ENCODE results near the gene ZDHHC20. TPM values are rescaled to one million over a fixed set of nuclear protein-coding genes. Genes with fewer than 3 reads are reported as not detected.
"Not testable (repeated sequence)": the region's sequence is repeated elsewhere in the genome, so short reads cannot be mapped to it uniquely, and the experiment has no call there.

Gene ZDHHC20
- total RNA-seq, 2 experiments from 2014 or later: 46.1 to 50.9 TPM

- H3K27me3 Mint-ChIP-seq: no peaks in the 10 kb centered on the region
- POLR2A ChIA-PET: no interaction called here
- peaks cover 44% of the 10 kb centered on the region for H3K36me3 Mint-ChIP-seq (ENCODE audit: low read depth)
- peaks cover 7% of the 10 kb centered on the region for H3K9me3 Mint-ChIP-seq
- H3K27ac Mint-ChIP-seq: no peak overlapping the region
- intact Hi-C loops (cut with micrococcal nuclease): no loop called here
- no peaks in the 10 kb centered on the region for H3K4me1 Mint-ChIP-seq (ENCODE audit: low read depth)
- no peak for TF ChIP-seq CTCF (IDR thresholded peaks at IDR 0.05)
- CTCF ChIA-PET: no interaction called here
- no peak for ATAC-seq
- no peak for DNase-seq
- H3K4me3 Mint-ChIP-seq: no peak overlapping the region
Observed at GRCh38 chr13:21413013-21413412, 46.1 kb downstream of the ZDHHC20 start.

DNA sequence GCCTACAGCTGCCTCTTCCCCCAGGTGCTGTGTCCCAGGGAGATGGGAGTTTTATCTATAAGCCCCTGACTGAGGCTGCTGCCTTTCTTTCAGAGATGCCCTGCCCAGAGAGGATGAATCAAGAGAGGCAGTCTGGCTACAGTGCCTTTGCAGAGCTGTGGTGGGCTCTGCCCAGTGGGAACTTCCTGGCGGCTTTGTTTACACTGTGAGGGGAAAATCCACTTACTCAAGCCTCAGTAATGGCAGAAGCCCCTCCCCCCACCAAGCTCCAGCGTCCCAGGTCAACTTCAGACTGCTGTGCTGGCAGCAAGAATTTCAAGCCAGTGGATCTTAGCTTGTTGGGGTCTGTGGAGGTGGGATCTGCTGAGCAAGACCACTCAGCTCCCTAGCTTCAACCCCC is 48.6 kb downstream of the ZDHHC20 start:
- H3K27me3 Mint-ChIP-seq; H3K4me1 Mint-ChIP-seq (ENCODE audit: low read depth); POLR2A ChIA-PET; DNase-seq; intact Hi-C loops (cut with micrococcal nuclease); CTCF ChIA-PET; H3K4me3 Mint-ChIP-seq; H3K27ac Mint-ChIP-seq; ATAC-seq: not testable (repeated sequence)
- Mint-ChIP-seq H3K36me3 (ENCODE audit: low read depth) (peaks cover 69% of the 10 kb centered on the region), H3K9me3 (peaks cover 18% of the 10 kb centered on the region)

GRCh38 chr13:21405309-21405708 is 53.8 kb downstream of the ZDHHC20 start:
- ATAC-seq (no peak), DNase-seq (no peak)
- POLR2A ChIA-PET: no interaction called here
- peaks cover 21% of the 10 kb centered on the region for H3K9me3 Mint-ChIP-seq
- peaks cover 61% of the 10 kb centered on the region for H3K36me3 Mint-ChIP-seq (ENCODE audit: low read depth)
- no peak overlapping the region for H3K4me3 Mint-ChIP-seq
- no peaks in the 10 kb centered on the region for H3K27me3 Mint-ChIP-seq
- CTCF ChIA-PET: interaction anchor here (1.4 kb wide), 1 partner anchor 12 kb away, joined by 3 read pairs; no protein-coding TSS in a partner anchor
- intact Hi-C loops (cut with micrococcal nuclease): no loop called here
- peaks cover 29% of the 10 kb centered on the region for H3K4me1 Mint-ChIP-seq (ENCODE audit: low read depth)
- TF ChIP-seq CTCF (IDR thresholded peaks at IDR 0.05): no peak
- H3K27ac Mint-ChIP-seq: no peak overlapping the region

- POLR2A ChIA-PET: interaction anchor here (0.8 kb wide), 1 partner anchor 14 kb away, joined by 3 read pairs; no protein-coding TSS in a partner anchor
- peak; percentile 60 for ATAC-seq
- DNase-seq: peak; percentile 23
Observed at GRCh38 chr13:21402586-21403307, 56.4 kb downstream of the ZDHHC20 start.

GRCh38 chr13:21399741-21400140 is 59.4 kb downstream of the ZDHHC20 start:
- Mint-ChIP-seq H3K4me3 (peak overlapping the region; percentile 14), H3K36me3 (ENCODE audit: low read depth) (peaks cover 30% of the 10 kb centered on the region), H3K4me1 (ENCODE audit: low read depth) (peaks cover 55% of the 10 kb centered on the region), H3K27ac (peak overlapping the region; percentile 91), H3K9me3 (no peaks in the 10 kb centered on the region), H3K27me3 (no peaks in the 10 kb centered on the region)
- POLR2A ChIA-PET: interaction anchor here (0.8 kb wide), 1 partner anchor 58 kb away, joined by 3 read pairs; no protein-coding TSS in a partner anchor
- ATAC-seq: peak; percentile 79
- peak; percentile 22 for DNase-seq
- intact Hi-C loops (cut with micrococcal nuclease): loop anchor here (5.0 kb wide), 1 partner anchor 58 kb away; the partner anchor contains the start of gene ZDHHC20
- no peak for TF ChIP-seq CTCF (IDR thresholded peaks at IDR 0.05)
- CTCF ChIA-PET: interaction anchor here (0.7 kb wide), 1 partner anchor 78 kb away, joined by 4 read pairs; no protein-coding TSS in a partner anchor

More at GRCh38 chr13:21402586-21403307, 56.4 kb downstream of the ZDHHC20 start:
- TF ChIP-seq CTCF (IDR thresholded peaks at IDR 0.05): no peak
- Mint-ChIP-seq H3K4me3 (no peak overlapping the region), H3K4me1 (ENCODE audit: low read depth) (peaks cover 40% of the 10 kb centered on the region), H3K9me3 (peaks cover 11% of the 10 kb centered on the region), H3K27ac (peak overlapping the region; percentile 40), H3K27me3 (no peaks in the 10 kb centered on the region), H3K36me3 (ENCODE audit: low read depth) (peaks cover 46% of the 10 kb centered on the region)
- intact Hi-C loops (cut with micrococcal nuclease): no loop called here
- CTCF ChIA-PET: interaction anchor here (1.0 to 1.5 kb wide), 3 partner anchors 73 to 105 kb away, joined by 3 to 4 read pairs (median 3); no protein-coding TSS in a partner anchor

Data from activated CD8-positive, alpha-beta T cell treated with anti-CD3 and anti-CD28 coated beads for 36 hours (primary cell).